Stimulated activated CD4-positive, alpha-beta T cell treated with anti-CD3 and anti-CD28 coated beads, Interleukin-1b, Interleukin-23, amount 100 ng/mL, for 4 hours (primary cell): Measurements from ENCODE around the gene PTX4.

Source experiments
- DNase-seq, 2 donors: peaks; one replicate each; pipeline ENCODE4 v3.0.0-alpha.2; 2020; ENCODE audit warnings: low read depth in 2 of 2

The PTX4 gene

DNA sequence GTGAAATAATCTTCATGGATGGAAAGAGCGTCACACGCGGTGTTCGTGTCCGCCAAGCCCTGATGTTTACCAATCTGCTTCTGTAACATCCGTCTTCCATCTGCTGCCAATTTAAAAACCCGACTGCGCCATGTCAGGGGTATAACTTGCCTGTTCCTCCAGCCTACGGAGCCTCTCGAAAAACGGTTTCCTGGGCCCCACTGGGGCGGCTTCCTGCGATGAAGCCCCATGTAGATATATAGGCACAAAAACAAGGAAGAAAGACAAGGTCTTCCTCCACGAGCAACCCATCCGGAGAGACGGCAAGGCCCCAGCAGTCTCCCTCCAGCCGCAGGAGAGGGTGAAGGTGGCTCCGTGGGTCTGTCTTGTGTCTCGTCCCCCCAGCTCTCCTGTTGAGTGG, at the start of gene PTX4:
PTX4 (minus strand) TSS at position 326 of the 400 bp plus-strand sequence; CDS start at position 291, 35 bp downstream.
- DNase-seq = no peak

DNA sequence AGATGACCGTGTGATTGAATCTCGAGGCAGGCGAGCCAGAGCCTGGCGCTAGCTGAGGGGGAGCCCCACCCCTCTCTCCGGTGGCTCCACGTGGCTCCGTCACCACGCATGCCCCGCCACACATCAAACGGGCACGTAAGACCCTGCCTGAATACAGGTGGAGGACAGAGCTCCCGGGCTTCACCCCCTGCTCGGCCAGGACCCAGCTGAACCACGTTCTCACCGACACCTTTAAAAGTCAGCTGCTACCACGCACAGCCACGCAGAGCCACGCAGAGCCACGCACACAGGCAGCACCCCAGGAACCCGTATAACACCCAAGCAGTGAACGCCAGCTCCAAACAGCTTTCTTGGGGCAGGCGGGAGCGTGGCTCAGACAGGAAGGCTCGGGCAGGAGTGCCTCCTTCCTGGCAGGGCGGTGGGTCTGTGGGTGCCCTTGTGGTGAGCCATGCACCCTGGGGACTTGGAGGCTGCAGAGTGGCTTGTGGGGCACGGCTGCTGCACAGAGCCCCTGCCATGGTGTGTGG, 49.1 kb upstream of the PTX4 start:
- no peak for DNase-seq

- DNase-seq = no peak
Measured at GRCh38 chr16:1537138-1537577, 48.4 kb upstream of the PTX4 start.

GRCh38 chr16:1536601-1537000, 47.9 kb upstream of the PTX4 start:
- no peak for DNase-seq

DNA sequence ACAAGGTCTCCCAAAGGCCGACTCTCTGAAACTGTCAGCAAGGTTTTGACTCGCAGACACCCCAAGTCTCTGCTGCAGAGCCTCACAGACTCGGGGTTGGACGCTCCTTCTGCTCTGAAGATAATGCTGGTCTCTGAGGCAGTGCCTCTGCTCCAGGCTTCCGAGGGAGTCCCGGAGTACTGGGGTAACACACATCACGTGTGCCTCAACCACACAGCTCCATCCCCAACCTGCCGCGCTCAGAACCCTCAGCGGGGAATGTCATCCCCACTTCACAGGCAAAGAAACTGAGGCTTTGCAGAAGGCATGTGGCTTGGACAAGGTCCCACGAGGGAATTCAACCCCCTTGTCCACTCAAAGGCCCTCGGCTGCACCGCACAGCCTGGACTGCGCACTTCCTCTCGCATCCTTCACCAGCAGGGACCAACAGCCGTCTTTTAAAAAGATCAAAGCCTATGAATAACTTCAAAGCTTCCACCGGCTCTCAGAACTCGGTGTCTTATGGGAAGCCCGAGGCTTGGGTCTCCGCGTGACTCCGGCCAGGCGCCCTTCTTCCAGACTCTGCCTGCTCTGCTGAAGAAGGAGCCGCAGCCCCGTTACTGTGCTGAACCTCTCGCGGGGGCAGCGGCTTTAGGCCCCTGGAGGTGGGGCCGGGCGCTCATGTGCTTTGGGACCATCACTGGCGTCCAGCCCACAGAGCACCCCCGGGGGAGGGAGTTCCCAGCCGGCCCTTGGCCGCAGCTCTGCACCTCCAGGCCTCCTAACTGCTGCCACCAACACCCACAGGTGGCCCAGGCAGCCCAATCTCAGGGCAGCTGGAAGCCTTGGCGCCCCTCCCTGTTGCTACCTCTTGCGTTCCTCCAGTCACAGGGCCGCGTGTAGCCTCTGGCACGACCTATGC, 46.9 kb upstream of the PTX4 start:
- DNase-seq = peak in 1 of 2 donors; percentile 13

GRCh38 chr16:1534021-1535020, 45.6 kb upstream of the PTX4 start:
- DNase-seq = no peak

GRCh38 chr16:1533443-1533951, 44.8 kb upstream of the PTX4 start, which contains the start of gene TMEM204:
Gene TMEM204 (plus strand): TSS chr16:1533666. CDS start chr16:1534276, 610 bp downstream.
- no peak for DNase-seq

GRCh38 chr16:1532771-1533170, 44.0 kb upstream of the PTX4 start:
- DNase-seq = no peak

DNA sequence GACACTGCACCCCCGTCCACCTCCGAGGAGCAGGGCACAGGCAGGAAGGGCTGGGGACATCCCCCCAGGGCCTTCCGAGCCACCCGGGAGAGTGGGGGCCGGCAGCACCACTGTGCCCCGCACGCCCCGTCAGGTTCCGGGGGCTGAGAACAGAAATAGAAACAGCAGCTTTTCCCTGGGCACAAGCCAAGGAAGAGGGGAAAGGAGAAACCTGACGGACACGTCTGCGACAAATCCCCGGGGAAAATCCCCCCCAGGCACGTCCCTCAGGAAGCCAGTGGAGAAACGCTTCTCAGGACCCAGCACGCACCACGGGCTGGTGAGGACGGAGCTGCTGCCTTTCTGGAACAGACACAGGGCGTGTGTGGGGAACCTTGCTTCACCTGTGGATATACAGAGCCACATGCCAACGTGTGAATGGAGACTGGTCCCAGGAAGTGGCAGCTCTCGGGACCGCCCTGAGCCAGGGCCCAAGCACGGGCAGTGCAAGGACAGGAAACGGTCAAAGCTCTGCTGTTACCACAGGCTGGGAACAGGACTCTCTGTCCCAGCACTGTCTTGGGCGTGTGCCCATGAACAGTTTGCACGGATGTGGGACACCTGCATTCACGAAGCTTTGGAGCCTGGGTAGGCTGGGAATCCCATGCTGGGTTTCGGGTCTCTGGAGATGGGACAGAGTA, 43.5 kb upstream of the PTX4 start:
- DNase-seq = no peak

DNA sequence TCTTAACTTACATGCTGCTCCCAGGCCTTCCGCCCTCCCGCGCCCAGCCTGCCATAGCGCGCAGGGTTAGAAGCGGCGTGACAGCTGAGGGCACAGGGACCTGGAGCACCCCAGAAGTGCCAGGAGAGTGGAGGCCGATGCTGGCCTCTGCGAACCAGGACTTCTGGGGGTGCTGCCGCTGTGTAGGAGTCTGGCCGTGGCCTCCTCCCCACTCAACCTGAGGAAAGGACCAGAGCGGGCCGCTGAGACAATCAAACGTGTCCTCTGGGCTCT, 42.8 kb upstream of the PTX4 start:
- no peak for DNase-seq

DNA sequence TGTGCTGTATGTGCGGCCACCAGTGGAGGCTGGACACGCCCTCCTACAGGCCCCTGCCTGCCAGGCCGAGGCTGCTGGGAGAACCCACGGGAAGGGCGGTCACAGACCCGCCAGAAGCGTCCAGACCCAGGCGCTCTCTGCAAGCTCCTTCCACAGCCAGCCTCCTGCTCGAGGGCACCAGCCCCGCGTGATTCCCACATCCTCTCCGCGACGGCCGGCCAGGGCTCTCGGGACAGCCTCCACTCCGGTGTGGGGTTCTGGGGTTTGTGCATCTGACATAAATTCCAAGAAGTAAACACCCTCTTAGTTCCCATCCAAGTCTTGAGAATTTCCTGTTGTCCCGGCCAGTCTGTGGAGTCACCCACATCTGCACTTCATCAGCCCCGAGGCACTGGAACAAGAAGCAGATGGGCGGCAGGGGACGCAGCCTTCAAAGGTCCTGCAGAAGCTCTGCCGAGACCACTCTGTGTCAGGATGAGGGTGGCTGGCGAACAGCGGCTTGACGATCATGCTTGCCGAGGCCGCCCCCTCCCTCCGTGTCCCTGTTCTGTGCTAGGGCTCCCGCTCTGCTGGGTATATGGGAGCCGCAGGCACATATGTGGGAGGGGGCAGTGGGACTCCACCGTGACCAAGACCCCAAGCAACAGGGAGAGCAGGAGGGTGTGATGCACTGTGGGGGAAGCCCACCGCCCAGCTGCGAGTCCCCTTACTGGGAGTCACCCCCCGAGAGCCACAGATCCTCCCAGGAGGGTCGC, 42.3 kb upstream of the PTX4 start:
- no peak for DNase-seq

- no peak for DNase-seq
Measured at GRCh38 chr16:1530349-1530882, 41.7 kb upstream of the PTX4 start.

DNA sequence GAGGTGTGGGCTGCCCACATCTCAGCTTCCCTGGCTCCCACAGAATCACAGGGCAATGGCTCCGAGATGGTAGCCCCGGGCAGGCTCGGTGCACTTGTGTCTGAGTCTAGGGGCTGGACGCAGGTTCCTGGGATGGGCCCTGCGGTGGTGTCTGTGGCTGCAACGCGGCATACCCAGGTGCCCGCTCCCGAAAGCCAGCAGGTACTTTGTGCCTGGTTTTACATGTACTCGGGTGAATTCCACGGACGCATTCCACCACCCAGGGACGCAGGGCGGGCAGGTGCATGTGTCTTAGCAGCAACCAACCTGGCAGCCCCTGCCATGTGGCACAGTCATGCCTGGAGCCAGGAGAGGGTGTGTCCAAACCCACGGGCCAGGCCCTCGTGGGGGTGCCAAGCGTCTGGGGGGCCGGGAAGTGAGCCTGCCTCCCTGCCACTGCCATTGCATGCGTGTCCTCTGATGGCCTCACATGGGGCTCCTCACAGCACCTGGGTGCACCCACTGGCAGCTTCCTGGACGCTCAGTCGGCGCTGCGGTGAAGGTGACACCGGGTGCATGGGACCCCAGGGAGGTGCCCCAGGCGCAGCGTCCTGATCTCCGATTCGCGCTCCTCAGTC, 40.3 kb upstream of the PTX4 start:
- no peak for DNase-seq

- no peak for DNase-seq
Measured at GRCh38 chr16:1527836-1528811, 39.4 kb upstream of the PTX4 start.

DNA sequence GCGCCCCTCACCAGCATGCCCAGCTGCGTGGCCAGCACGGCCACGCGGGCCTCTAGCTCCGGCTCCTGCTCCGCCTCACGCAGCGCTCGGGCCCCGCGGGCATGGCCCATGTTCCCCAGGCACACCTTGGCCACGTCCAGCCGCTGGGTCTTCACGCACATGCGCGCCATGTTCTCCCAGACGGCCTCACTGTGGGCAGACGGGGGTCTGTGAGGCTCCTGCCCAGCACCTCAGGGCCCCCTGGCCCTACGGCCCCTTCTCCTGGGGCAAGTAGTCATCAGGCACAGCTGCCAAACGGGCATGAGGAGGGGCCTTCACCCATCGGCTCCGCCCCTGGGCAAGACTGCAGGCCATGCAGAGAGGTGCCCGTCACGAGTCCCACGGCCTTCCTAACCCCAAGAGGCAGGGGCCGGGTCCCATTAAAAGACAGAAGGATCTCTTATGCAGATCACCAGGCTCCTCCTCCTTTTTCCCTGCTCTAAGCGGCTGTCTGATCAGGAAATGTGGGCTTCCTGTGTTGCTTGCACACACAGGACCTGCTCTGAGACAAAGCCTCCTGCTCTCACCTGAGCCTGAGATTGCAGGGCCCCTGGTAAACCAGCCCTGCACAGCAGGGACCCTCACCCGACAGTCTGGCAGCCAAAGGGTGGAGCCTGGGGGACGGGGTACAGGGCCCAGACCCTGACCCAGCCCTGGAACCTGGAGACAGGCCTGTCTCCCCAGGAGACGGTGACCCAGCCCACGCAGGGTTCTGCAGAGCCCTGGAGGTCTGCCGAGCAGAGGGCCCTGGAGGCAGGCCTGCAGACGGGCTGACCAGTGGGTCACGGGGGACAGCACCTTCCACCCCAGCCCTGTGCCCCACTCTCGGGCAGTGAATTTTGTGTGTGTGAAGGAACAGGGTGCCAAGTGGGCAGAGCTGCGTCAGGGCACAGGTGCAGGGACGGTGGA, 38.1 kb upstream of the PTX4 start:
- DNase-seq = no peak

- DNase-seq = no peak
Measured at GRCh38 chr16:1525871-1526607, 37.3 kb upstream of the PTX4 start.

DNA sequence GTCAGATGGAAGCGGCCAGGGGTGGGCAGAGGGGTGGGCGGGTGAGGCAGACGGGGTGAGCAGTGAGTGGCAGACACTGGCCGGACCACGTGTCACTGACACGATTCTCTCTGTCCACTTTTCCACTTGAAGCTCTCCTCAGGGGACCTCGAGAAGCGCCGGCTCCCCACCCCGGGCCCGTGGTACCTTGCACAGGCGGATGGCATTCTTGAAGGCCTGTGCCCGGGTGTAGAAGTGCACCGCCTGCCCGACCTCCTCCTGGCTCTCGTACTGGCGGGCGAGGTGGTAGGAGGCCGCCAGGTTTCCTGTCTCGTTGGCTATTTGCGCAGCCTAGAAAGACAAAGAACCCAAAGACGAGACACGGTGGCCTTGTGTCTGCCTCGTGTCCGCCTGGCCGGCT, 35.6 kb upstream of the PTX4 start:
- DNase-seq = no peak
